GM18873 (cell line): ENCODE measurements around the gene UBL5.
"Not testable (repeated sequence)": the region's sequence is repeated elsewhere in the genome, so short reads cannot be mapped to it uniquely, and the experiment has no call there.

Experiments
- ATAC-seq: cut with Tn5 transposase; IDR thresholded peaks from one replicate; pipeline ENCODE4 v1.9.1; 2021; ENCODE audit warnings: mild to moderate bottlenecking, moderate library complexity, moderate number of reproducible peaks; ENCODE audit not compliant: unreplicated experiment, low FRiP score

Gene UBL5

DNA sequence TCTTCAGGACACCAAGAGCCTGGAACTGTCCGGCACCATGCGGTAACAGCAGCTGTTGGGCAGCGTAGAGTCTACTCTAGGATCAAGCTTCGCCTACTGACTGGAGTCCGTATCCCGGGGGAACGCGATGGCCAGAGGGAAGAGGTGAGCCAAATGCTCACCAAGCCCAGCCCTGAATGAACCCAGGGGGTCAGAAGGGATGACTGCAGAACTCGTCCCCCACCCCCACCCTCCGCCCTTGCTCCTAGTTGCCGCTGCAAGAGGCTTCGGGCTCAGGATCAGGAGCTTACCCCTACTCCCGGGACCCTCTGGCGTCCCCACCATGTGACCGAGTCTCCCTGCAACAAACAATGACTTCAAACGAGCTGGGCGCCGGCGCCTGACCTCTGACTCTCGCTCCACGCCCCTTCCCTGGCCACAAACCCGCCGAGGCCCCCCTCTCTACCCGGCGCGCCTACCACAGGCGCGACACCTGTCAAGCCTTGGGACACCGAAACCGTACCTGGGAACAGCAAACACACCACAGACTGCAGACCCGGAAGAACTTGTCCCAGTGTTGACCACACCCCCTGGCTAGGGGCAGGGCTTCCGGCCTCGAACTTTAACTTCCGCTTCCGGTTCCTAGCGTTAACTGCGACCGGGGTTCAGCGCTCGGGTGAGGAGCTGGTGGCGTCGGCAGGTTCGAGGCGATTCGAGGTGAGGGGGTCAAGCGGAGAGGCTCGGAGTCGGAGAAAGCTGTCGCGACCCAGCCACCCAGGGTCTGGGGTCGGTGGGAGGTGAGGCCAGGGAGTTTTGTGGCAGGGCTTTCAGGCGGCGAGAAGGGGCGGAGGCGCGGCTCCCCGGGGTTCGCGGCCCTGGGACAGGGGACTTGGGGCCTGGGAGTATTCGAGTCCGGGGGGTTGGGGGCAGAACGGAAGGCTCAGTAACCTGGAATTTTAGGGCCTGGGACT lies at the start of gene UBL5:
TSS of gene UBL5 (plus strand) at position 630 of the 950 bp plus-strand sequence. CDS start 420 bp downstream, outside the sequence.
- peak; percentile 86 for ATAC-seq

GRCh38 chr19:9782338-9782737 lies 45.4 kb upstream of the UBL5 start:
- no peak for ATAC-seq

GRCh38 chr19:9784163-9784496 lies 43.6 kb upstream of the UBL5 start:
- not testable (repeated sequence) for ATAC-seq

DNA sequence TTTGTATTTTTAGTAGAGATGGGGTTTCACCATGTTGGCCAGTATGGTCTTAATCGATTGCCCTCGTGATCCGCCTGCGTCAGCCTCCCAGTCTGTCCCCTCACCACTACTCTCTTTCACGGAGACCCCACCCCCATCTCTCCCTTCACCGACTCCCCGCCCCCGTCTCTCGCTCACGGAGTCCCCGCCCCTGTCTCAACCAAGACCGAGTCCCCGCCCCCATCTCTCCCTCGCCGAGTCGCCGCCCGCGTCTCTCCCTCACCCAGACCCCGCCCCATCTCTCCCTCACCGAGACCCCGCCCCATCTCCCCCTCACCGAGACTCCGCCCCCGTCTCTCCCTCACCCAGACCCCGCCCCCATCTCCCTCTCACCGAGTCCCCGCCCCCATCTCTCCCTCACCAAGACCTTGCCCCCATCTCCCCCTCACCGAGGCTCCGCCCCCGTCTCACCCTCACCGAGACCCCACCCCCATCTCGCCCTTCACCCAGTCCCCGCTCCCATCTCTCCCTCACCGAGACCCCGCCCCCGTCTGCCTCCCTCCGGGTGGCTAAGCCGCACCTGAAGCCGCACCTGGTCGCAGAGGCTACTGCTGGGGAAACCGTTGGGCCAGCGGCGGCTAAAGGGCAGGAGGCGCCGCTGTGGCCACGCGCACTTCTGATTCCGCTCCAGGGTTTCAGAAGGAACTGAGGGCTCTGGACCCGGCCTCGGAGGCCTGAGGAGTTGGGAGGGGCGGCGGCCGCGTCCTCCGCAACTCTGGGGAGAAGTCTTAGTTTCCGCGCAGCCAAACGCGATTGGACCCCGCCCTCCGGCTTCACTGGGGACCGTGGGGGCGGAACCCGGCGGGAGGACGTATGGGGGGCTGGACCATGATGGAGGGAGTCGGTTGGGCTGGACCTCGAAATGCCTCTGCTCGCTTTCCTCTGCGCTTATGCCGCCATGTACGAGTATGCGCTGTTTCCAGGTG lies 42.1 kb upstream of the UBL5 start:
- ATAC-seq, result peak; percentile 41

- ATAC-seq, result no peak
Observed at GRCh38 chr19:9786342-9786741, 41.4 kb upstream of the UBL5 start.

DNA sequence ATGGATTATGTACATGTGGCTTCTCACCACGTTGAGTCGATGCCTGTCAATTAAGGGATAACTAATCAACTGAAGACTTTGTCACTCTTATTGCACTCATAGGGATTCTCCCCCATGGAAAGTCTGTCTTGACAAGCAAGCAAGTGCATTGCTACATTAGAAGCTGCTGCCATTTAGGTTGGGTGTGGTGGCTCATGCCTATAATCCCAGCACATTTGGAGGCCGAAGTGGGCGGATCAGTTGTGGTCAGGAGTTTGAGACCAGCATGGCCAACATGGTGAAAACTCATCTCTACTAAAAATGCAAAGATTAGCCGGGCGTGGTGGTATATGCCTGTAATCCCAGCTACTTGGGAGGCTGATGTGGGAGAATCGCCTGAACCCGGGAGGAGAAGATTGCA lies 40.9 kb upstream of the UBL5 start:
- ATAC-seq, result no peak

DNA sequence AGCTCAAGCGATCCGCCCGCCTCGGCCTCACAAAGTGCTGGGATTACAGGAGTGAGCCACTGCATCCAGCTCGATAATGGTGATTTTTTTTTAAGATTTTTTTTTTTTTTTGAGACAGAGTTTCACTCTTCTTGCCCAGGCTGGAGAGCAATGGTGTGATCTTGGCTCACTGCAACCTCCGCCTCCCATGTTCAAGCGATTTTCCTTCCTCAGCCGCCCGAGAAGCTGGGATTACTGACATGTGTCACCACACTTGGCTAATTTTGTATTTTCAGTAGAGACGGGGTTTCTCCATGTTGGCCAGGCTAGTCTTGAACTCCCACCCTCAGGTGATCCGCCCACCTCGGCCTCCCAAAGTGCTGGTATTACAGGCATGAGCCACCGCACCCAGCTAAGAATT lies 39.1 kb upstream of the UBL5 start:
- not testable (repeated sequence) for ATAC-seq

- no peak for ATAC-seq
Observed at GRCh38 chr19:9789066-9789465, 38.7 kb upstream of the UBL5 start.

DNA sequence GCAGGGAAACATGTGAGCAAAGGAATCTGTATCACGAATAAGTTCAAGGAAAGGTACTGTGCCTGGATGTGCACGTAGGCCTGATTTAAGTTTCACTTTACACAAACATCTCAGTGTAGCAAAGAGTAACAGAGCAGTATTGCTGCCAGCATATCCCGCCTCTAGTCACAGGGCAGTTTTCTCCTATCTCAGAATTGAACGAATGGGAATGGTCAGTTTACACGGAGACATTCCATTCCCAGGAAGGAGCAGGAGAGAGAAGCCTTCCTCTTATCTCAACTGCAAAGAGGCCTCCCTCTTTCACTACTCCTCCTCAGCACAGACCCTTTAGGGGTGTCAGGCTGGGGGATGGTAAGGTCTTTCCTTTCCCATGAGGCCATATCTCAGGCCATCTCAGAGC lies 38.1 kb upstream of the UBL5 start:
- ATAC-seq, result not testable (repeated sequence)

GRCh38 chr19:9791073-9791367 lies 36.7 kb upstream of the UBL5 start:
- not testable (repeated sequence) for ATAC-seq

GRCh38 chr19:9791552-9792205 lies 36.0 kb upstream of the UBL5 start:
- ATAC-seq, result no peak

DNA sequence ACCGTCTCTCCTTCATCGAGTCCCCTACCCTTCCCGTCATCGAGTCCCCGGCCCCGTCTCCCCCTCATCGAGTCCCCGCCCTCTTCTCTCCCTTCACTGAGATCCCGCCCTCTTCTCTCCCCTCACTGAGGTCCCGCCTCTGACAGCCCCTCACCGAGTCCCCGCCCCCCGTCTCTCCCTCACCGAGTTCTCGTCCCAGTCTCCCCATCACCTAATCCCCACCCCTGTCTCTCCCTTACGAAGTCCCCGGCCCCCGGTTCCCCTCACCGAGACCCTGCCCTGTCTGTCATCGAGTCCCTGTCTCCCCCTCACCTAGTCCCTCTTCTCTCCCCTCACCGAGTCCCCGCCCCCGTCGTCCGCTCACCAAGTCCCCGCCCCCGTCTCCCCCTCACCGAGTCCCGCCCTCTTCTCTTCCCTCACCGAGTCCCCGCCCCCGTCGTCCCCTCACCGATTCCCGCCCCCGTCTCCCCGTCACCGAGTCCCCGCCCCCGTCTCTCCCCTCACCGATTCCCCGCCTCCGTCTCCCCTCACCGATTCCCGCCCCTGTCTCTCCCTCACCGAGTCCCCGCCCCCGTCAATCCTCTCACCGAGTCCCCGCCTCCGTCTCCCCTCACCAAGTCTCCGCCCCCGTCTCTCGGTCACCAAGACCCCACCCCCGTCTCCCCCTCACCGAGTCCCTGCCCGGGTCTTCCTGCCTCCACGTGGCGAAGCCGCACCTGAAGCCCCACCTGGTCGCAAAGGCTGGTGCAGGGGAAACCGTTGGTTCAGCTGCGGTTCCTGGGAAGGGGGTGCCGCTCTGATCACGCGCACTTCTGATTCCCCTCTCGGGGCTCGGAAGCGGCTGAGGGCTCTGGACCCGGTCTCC lies 35.3 kb upstream of the UBL5 start:
- ATAC-seq, result no peak

DNA sequence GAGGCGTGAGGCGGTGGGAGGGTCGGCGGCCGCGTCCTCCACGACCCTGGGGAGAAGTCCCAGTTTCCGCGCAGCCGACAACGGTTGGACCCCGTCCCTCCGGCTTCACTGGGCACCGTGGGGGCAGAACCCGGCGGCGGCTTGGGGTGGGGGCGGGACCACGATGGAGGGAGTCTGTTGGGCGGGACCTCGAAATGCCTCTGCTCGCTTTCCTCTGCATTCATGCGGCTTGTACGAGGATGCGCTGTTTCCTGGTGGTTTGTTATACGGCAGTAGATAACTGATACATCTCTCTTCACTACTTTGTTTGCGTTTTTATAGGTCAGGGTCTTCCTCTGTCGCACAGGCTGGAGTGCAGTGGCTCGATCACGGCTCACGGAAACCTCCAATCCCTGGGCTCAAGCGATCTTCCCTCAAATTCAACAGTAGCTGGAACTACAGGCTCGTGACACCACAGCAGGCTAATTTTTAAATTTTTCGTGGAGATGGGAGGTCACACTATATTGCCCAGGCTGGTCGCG lies 34.6 kb upstream of the UBL5 start:
- ATAC-seq, result no peak

GRCh38 chr19:9796113-9796773 lies 31.5 kb upstream of the UBL5 start:
- peak; percentile 49 for ATAC-seq

DNA sequence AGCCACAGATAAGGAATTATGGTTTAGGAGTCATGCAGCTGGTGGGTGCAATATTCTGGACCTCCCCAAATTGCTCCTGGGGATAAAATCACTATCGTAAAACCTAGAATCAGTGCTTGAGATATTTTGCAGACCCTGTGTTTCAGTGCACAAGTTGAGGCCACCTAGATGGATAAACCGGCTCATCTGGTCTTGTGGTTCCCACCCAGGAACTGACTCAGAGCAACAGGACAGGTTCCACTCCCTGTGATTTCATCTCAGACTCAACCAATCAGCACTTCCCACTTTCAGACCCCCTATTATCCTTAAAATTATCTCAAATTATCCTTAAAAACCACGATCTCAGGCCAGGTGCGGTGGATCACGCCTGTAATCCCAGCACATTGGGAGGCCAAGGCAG lies 29.8 kb upstream of the UBL5 start:
- no peak for ATAC-seq

DNA sequence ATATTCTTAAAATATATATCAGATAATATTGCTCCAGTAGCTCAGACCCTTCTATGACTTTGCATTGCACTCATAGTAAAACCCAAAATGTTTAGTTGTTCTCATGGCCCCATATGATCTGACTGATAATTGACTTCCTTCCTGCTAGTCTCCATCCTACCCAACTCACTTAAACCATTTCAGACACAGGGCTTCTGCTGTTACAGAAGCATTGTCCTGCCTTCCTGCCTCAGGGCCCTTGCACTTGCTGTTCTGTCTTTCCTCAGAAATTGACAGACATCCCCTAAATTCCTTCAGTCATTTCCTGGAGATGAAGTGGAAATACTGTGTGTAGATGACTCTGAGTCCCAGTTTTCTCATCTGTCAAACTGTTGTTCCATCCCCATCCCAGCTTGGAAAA lies 28.6 kb upstream of the UBL5 start:
- no peak for ATAC-seq

DNA sequence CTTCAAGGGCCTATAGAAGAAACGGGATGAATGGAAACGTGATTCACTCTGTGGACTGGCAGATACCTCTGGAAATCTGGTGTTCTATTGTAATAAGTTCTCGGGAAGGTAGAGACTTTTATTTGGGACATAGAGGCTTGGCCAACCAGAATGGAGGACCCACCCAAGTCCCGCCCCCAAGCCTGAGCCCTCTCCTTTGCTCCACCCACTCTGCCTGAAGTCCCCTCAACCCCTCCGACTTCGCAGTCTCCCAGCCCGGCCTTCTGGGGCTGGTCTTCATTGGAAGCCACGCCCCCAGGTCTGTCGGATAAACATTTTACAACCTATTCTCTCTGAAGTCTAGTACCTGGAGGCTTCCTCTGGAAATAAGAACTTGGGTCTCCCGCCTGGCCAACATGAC lies 25.7 kb upstream of the UBL5 start:
- ATAC-seq, result no peak

- ATAC-seq, result no peak
Observed at GRCh38 chr19:9806803-9807202, 20.9 kb upstream of the UBL5 start.
